Measurements from ENCODE around the gene CCDC138.

Gene CCDC138

DNA sequence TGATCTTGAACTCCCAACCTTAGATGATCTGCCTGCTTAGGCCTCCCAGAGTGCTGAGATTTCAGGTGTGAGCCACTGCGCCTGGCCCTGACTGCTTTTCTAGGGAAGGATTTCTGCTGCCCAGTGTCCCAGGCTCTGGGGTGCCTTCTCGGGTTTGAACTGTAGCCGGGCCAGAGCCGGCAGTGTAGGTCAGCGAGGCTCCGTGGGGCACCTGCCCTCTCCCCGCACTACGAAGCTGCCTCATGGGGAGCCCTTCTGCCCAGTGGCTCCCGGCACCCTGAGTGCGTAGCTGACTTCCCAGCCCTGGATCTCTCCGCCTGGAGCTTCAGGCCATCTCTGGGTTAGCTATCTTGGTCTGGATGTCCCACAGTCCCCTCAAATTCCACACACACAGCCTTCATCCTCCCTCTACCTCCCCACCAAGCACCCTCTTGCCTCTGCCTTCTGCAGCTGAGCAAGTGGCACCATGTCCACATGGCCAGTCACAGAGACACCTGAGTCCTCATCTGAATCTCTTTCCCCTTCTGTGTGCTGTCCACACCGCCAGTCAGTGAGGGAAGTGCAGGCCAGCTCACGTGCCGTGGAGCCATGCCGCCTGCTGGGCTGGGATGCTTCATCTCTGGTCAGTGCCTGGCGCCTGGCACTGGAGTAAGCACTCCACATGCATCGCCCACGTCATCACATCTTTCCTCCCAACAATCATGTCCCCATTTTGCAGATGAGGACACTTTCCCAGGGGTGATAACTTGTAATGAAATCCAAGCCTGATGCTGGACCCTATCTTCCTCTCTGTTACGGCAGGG is 133.2 kb downstream of the CCDC138 start:
- no peak for DNase-seq

DNA sequence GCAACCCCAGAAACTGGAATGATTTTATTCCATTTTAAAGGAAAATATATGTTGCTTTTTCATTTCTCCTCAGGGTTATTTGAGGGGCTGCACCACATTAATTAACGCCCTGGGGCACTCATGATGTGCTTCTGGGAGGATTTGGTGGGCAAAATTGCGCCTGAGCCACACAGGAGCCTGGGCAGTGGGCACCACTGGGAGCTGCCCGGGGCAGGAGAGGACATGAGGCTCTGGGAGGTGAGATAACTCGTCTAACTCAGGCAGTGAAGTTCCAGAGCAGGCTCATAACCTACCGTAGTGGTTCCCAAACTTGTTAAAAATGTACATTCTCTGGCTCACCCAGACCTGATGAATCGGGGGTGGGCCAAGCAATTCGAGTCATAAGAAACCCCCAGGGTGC is 134.1 kb downstream of the CCDC138 start:
- no peak for DNase-seq

DNA sequence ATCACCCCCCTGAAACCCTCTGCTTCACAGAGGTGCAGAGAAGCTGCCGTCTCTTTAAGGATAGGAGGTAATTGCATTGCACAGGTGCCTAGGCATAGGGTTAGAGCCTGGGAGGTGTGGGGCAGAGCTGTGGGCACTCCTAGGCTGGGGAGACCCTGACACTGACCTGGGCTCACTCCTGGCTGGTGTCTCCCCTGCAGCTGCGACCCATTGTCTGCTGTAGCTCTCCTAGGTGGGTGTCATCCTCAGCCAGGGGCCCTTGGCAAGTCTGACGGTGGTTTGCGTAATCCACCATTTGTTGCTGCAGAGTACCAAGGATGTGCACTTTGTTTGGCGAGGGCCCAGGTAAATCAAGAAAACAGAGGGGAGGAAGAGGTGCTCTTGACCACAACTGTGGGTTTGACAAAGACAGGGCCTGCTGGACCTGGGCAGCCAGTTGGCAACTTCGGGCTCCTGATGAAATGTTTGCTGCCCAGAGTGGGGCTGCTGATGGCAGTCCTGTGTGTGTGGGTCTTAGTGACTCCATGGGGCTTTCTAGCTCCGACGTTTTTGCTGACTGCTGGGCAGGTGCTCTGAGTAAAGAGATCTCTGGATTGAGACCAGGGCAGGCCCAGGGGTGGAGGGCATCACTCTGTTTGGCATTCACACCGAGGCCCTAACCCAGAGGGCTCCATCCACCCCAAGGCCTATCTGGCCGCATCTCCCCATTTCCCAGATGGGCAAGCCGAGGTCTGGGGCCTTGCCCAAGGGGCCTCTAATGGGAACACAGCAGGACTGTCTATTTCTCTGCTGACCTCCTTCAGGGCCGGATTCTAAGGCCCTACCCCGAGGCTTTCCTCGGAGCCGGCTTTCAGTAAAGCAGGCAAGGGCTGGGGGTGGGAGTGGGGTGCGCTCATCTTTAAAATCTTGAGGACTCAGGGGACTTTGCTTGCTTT is 134.8 kb downstream of the CCDC138 start:
- no peak for DNase-seq

- no peak for DNase-seq
These were observed 135.8 kb downstream of the CCDC138 start for GRCh38 chr2:108922141-108922915.

- no peak for DNase-seq
These were observed 136.6 kb downstream of the CCDC138 start for GRCh38 chr2:108923019-108923700.

DNA sequence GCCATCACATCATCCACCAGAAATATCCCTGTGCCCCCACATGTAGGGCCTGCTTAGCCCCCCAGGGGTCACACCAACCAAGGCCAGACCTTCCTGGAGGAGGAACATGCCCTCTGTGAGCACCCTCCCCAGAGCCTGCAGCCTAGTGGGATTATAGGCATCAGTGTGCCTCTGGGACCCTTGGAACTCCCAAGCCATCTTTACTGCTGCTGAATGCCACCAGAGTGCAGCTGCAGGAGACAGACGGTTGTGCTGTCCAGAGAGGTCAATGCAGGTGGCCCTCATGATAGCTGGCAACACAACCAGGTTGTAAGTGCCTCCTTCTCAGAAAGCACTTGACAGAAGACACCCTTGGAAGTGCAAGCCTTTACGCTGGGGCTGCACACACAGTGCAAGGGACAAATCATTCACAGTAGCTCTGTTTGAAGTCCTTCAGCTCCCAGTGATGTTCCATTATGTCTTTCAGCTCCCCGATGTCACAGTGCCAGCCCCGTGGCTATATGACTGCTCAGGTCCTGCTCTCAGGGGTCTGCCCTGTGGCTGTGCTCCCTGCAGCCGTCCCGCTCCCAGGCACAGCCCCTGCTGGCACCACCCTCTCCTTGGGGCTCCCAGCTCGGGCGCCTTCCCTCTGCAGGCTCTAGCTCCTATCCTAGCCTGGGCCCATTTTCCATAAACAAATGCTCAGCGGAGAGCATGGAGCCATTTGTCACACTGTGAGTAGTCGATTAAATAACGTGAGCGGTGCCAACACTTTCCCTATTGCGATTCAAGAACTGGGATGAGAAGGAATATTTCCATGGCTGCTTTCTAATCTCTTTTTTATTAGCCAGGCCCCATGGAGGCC is 137.4 kb downstream of the CCDC138 start:
- no peak for DNase-seq

DNA sequence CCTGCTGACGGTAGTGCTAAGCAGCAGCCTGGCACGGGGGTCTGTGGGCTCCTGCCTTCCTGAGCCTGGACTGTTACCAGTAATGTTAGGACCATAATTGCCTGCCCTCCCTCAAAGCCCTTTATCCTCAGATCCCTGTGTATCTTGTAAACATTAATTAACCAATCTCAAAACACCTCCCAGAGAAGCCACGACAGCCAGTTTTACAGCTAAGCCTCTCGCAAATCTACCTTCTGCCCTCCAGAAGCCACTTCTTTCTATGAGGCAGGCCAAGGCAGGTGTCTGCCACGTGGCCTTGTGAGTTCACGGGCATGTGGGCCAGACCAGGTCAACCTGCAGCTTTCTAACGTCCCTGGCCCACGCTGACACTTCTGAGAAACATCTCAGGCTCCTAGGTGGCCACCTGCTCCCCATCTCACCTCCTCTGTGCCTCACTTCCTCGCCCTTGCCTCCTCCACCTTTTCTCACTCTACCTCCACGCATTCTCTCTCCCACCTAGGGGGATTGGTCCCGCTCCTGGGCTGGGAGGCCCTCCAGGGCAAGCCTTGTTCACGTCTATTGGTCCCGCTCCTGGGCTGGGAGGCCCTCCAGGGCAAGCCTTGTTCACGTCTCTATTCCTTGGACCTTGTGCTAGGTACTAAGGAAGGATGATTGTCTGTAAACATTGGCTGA is 138.1 kb downstream of the CCDC138 start:
- DNase-seq = no peak

- DNase-seq = no peak
These were observed 138.7 kb downstream of the CCDC138 start for GRCh38 chr2:108925286-108925685.

GRCh38 chr2:108925735-108926134 is 139.2 kb downstream of the CCDC138 start:
- DNase-seq = no peak

Data from stimulated activated CD4-positive, alpha-beta T cell treated with anti-CD3 and anti-CD28 coated beads, Interleukin-4, amount 100 ng/mL, for 24 hours (primary cell).